ENCODE results near the gene PLCD3.

PLCD3 gene

DNA sequence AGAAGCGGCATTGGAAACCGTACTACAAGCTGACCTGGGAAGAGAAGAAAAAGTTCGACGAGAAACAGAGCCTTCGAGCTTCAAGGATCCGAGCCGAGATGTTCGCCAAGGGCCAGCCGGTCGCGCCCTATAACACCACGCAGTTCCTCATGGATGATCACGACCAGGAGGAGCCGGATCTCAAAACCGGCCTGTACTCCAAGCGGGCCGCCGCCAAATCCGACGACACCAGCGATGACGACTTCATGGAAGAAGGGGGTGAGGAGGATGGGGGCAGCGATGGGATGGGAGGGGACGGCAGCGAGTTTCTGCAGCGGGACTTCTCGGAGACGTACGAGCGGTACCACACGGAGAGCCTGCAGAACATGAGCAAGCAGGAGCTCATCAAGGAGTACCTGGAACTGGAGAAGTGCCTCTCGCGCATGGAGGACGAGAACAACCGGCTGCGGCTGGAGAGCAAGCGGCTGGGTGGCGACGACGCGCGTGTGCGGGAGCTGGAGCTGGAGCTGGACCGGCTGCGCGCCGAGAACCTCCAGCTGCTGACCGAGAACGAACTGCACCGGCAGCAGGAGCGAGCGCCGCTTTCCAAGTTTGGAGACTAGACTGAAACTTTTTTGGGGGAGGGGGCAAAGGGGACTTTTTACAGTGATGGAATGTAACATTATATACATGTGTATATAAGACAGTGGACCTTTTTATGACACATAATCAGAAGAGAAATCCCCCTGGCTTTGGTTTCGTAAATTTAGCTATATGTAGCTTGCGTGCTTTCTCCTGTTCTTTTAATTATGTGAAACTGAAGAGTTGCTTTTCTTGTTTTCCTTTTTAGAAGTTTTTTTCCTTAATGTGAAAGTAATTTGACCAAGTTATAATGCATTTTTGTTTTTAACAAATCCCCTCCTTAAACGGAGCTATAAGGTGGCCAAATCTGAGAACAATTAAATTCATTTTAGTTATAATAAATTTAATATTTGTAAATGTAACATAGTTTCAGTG, 17.7 kb upstream of the PLCD3 start:
- no peak for DNase-seq (ENCODE audit: low read depth)

DNA sequence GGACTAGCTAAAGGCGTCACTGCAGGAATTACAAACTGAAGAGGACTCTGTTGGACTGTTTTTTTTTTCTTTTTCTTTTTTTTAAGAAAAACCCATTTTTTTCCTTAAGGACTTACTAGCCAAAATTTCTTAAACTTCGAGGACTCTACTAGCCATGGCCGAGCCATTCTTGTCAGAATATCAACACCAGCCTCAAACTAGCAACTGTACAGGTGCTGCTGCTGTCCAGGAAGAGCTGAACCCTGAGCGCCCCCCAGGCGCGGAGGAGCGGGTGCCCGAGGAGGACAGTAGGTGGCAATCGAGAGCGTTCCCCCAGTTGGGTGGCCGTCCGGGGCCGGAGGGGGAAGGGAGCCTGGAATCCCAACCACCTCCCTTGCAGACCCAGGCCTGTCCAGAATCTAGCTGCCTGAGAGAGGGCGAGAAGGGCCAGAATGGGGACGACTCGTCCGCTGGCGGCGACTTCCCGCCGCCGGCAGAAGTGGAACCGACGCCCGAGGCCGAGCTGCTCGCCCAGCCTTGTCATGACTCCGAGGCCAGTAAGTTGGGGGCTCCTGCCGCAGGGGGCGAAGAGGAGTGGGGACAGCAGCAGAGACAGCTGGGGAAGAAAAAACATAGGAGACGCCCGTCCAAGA, 16.8 kb upstream of the PLCD3 start:
- DNase-seq (ENCODE audit: low read depth), result no peak

DNA sequence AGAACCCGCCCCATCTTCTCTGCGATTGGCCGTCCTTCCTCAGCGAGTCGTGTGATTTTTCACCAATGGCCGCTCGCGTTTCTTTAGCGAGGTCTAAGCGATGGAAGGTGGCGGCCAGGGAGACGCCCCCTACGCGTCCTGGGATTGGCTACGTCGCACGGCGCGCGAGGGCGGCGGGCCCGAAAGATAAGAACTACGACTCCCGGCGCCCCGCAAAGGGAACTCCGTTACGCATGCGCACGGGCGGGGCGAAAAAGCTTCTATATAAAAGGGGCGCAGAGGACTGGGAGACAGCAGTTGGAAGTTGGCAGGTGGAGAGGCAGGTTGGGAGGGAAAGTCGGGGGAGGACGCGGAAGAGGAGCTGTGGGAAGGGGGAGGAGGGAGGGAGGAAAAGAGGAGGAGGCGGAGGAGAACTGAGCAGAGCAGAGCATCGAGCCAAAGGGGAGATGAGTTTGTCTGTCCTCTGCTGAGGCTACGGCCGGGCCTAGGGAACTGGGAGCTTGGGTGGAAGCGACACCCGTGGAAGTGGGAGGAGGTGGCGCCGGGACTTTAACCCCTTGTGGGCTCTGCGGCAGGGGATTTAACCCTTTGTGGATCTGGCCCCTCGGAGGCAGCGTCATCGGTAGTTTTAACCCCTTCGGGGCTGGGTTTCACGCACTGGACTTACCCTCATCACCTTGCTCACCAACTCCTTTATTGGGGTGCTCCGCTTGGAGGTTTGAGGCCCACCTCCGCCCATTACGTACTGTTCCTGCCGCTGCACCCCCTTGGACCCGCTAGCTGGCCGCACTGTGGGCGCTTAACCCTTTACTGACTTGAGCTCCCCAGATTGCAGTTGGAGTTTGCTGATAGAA, 16.1 kb upstream of the PLCD3 start, which contains the start of gene HEXIM1:
Gene HEXIM1 (plus strand): TSS at position 293 of the 854 bp plus-strand sequence. CDS start 716 bp downstream, outside the sequence.
- DNase-seq (ENCODE audit: low read depth), result peak; percentile 97

DNA sequence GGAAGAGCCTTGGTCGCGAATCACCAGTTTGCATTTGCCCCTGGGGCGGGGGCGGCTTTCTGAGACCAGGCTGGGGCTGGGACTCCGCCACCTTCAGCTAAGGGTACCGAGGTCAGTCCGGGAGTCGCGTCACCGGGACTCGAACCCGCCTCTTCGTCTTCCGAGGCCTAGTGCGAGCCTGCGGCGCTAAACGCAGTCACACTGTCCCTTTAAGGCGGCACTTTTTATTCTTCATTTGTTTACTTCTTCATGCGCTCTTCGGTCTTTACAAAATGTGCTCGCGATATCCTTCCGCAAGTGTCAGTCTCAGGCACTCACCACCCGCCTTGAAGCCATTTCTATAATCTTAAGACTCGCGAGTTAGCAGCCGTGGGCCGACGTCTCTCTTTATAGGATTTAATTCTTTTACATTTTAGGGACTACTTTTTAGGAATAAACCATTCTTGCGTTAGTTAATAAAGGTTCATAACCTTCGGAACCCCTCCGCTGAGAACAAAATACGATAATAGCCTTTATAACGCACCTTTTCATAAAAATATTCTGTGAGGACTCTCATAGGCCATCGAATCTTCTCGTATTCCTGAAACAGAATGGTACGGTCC, 15.4 kb upstream of the PLCD3 start:
- DNase-seq (ENCODE audit: low read depth), result no peak

DNA sequence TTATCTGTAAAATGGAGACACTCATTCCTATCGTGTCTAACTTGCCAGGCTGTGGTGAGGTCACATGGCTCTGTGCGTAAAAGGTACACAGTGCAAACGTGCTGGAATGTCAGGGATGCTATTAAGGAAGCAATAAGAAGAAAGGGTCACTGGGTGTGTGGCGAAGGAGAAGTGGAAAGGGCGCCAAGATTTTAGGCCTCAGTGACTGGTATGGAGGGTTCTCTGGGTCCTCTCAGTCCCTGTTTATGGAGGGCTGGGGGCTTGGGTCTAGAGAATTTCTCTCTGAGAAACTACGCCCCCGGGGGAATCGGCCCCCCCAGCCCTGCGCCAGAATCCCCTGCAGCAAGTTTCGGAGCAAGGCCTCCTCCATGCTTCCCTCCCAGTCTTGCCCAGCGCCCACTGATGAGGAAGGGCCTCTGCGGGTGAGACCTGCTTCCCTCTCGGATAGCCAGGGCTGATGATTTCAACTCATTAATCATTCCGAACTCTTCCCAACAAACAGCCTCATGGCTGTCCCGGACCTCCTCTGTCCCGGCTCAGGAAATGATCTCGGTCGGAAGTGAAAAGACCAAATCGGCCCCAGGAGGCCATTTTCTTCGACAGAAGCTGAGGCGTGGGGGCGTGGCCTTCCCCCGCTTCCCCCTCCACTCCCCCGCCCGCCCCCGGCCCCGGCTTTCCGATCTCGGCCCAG, 14.7 kb upstream of the PLCD3 start:
- DNase-seq (ENCODE audit: low read depth), result no peak

DNA sequence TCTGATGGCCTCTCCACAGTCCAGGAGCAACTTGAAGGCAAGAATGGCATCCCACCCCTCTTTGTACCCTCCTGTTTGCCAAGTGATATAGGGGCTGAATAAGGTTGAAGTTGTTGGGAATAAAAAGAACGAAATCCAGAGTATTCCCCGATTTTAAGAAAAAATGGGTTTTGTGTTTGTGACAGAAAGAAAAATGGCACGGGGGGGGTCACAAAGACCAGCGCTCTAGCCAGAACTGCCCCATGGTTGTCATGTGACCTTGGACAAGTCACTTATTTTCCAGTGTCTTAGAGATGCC, 14.2 kb upstream of the PLCD3 start:
- DNase-seq (ENCODE audit: low read depth), result no peak

DNA sequence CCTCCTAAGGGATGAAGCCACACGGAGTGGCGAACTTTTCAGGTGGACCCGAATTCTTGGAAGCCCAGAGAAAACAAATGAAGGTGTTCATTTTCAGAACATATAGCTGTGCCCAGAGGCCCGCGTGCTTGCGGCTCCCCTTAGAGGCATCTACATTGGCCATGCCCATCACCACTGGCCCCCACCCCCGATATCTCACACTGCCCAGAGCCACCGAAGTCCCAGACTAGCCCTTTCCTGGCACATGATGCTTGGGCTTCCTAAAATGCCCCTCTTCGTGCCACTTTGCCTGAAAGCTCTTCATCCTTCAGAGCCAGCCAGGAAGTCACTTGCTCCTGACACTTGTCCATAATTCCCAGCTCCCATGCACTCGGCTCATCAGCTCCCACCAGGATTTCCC, 13.9 kb upstream of the PLCD3 start:
- no peak for DNase-seq (ENCODE audit: low read depth)

DNA sequence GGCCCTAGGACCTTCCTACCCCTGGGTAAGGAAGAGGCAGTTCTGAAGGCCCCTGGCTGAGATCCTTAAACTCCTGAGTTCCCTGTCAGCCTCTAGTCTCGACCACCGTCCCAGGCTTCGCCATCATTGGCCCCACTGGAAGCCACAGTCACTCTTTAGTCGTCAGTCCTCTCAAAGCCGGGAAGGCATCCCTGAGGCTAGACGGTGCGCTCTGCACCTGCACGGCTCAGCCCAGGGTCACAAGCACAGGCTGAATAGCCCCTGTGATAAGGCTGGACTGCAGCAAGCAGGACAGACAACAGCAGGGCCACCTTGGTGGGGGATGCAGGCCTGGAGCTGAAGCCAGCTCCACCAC, 12.7 kb upstream of the PLCD3 start:
- no peak for DNase-seq (ENCODE audit: low read depth)

DNA sequence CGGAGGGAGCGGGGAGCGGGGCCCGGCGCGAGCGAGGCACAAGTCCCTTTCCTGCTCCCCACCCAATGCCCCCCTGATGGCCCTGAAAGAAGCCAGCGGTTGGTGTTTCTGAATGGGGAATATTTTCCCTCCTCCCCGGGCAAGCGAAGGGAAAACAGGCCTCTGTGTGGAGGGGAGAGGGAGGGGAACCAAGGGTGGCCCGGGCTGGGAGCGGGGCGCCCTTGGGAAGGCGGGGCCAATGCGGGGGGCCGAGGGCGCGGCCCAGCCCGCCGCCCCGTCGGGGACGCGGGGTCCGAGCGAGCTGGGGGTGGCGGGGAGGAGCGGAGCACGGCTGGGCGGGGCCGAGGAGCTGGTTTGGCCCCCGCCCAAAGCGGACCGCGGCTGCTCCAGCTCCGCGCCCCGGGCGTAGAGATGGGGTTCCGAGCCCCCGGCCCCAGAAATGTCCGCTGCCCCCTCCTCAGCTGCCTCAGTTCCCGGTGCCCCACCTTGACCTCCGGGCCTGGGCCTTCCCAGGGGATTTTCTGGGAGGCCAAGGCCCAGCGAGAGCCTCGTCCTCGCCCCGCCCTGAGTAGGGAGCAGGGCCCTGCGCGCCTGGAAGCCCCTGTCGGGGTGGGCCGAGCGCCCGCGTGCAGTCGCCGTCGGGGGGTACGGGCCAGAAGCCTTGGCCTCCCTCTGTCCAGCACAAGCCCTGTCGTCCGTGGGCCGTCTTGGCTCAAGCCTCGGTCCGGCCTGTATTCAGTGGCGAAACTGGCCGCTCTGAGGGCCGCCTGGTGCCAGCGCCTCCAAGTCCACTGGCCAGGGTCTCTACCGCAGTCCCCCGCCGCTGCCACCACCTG, 12.1 kb upstream of the PLCD3 start:
- no peak for DNase-seq (ENCODE audit: low read depth)

DNA sequence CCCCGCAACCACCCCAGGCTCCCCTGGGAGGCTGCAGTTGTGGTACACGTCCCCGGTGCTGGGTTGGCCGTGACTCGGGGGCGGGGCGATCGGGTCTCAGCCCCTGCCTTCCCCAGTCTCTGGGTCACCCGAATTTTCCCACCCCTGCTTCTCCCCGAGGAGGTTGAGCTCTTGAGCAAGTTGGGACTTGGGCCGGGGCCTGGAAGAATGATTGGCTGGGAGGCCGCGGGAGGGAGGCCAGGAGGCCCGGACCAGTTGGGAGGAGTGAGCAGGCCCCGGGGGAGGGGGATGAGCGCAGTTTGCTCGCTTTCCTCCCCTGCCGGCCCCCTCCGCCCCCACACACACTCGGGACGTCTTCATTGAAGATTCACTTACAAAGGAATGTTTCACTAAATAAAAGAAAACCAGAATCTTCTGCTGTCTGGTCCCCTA, 11.5 kb upstream of the PLCD3 start:
- no peak for DNase-seq (ENCODE audit: low read depth)

DNA sequence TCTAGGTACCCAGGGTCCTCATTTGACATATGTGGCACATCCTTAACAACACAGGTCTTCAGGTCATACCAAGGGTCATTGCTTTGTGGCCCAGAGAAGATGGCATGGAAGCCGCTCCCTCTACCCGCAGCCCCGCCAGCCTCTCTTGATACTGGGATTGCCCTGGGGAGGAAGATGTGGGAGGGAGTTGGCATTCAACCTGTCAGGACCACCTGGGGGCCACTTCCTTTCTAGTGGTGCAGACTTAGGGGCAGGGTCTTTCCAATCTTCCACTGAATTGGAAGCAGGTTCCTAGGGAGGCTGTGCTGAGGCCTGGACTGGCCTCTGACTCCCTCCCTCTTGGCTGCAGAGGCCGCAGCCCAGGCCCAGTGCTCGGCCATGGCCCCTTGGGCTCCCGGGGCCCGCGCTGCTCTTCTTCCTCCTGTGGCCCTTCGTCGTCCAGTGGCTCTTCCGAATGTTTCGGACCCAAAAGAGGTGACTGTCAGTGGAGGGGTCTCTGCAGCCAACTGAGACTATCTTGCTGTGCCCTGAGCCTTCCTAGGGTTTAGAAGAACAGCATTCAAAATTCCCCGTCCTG, 10.9 kb upstream of the PLCD3 start:
- no peak for DNase-seq (ENCODE audit: low read depth)

DNA sequence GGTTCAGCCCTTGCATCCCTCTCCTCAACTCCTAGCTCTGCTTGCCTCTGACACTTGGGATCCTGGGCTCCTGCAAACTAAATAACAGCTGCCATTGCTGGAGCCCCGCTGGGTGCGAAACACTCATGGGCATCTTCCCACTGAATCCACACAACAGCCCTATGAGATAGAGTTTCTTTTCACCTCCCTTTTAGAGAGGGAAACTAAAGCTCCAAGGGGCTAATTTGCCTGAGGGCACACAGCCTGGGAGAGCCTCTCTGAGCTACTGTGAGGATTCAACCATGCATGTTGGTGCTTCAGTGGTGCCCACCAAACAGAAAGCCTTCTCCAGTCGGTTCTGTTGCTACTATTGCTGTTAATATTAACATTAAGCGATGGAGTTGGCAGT, 7.2 kb upstream of the PLCD3 start:
- no peak for DNase-seq (ENCODE audit: low read depth)

DNA sequence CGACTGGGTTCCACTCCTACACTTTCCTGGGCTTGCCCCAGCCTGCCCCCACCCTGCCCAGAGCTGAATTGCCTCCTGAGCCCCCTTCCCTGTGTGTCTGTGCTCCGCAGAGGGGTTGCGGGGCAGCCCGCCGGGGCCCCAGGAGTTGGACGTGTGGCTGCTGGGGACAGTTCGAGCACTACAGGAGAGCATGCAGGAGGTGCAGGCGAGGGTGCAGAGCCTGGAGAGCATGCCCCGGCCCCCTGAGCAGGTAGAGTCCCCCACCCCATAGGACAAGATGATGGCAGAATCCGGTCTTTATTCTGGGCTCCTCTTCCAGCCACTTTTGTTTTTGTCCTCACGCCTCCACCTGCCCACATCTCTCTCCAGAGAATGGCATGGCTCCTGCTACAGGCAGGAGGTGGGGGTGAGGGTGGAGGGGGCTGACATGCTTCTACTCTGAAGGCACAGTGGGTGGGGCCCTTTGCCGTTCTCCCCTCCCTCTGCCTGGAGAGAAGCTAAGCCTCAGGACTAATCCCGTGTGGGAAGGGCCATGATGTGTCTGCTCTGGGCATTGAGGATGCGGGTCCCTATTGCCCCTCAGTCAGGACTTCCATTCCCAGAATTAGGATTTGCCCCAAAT, 6.7 kb upstream of the PLCD3 start:
- no peak for DNase-seq (ENCODE audit: low read depth)

DNA sequence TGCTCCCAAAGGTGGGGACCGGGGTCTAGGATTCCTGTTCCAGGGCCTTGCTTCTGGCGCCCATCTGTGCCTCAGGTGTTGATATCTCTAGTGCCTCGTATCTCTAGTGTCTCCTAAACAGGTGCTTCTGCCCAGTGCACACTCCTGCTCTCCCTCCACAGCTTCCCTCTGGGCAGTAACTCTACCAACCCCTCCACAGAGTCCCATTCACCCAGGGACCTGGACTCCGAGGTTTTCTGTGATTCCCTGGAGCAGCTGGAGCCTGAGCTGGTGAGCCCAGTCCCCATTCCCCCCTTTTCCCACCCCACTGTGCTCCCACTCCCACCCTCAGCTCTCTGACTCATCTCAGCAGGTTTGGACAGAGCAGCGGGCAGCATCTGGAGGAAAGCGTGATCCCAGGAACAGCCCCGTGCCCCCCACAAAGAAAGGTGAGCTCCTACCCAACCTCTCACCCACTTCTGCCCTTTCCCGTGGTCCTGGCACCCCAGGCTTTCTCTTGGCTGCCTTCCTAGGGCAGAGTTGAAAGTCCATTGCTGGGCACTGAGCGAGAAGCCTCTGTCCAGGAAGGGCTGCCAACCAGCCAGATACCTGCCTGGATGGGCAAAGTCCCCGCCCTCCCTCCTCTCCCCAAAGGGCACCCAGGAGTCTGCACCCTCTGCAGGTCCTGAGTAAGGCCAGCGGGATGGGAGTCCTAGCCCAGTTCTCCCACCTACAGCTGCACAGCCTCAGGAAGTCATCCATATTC, 5.4 kb upstream of the PLCD3 start:
- no peak for DNase-seq (ENCODE audit: low read depth)

DNA sequence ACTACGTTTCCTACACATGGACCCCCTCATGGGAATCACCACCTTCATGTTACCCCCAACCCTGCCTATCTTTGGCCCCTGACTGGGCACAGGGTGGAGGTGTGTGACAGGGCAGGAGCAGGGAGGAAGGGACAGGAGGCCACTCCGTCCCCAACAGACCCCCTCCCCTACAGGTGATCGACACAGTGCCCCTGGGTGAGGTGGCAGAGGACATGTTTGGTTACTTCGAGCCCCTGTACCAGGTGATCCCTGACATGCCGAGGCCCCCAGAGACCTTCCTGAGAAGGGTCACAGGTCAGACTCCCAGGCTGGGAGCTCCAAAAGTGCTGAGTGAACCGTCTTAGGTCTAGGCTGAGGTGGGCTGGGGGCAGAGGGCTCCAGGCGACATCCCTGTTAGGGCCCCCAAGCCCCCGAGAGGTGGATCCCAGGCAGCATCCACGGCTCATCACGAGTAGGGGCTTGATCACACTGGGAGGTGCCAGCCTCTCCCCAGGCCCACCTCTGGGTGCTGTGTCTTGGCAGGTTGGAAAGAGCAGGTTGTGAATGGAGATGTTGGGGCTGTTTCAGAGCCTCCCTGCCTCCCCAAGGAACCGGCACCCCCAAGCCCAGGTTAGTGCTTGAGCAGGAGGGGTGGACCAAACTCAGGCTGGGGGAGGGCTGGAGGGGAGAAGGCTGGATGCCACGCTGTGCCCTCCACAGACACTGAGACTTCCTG, 4.7 kb upstream of the PLCD3 start:
- no peak for DNase-seq (ENCODE audit: low read depth)

DNA sequence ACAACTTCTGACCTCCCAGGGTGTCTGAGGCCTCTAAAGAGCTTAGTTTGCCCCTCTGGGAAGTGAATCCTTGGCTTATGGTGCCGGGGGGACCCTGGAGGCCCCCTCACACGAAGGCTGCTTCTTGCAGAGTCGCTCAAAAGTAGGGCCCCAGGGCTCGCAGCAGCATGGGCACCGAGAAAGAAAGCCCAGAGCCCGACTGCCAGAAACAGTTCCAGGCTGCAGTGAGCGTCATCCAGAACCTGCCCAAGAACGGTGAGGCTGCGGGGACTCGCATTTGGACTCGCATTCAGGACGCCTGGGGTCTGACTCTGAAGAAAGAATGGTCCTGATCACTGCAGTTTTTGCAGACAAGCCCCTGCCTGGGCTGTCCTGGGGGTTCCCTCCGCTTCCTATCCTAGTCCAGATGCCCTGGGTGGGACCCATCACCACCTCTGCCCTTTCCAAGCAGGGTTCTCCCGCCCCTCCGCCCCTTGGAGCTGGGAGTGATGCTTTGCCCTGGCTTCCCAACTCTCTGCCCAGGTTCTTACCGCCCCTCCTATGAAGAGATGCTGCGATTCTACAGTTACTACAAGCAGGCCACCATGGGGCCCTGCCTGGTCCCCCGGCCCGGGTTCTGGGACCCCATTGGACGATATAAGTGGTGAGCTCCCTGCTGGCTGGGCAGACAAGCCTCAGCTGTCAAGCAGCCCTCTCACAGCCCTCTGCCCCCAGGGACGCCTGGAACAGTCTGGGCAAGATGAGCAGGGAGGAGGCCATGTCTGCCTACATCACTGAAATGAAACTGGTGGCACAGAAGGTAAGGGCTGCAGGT, 3.9 kb upstream of the PLCD3 start:
- DNase-seq (ENCODE audit: low read depth), result no peak

DNA sequence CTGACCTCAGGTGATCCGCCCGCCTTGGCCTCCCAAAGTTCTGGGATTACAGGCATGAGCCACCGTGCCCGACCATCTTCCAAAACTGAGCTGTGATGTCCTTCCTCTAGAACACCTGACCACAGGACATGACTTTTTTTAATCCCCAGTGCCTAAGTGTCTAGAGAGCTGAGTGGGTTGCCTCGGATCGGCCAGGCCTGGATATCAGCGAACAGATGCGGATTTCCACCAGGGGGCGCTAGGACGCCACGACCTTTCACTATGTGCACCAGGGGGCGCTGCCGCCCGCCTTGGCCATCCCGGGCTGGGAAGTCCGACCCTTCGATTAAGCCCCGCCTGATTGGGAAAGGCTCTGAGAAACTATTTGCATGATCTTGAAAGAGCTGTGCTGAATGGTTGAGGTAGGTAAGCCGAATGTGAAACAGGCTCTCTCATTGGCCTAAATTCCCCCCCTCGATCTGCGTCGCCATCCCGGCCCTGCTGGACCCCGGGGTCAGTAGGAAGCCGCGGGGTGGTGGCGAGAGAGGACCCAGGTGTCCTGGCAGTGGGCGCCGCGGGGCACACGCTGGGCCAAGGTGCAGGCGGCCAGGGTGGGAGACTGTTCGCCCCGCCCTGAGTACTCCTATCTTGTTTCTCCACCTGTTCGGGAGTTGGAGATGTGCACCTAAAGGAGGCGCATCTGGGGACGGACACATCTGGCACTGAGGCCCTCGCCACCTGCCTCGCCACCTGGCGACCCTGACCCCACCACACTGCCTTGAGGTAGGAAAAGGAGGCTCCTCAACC, 3.1 kb upstream of the PLCD3 start, which contains the start of gene ACBD4:
Gene ACBD4 (plus strand): TSS at position 496 of the 786 bp plus-strand sequence. CDS start 458 bp downstream, outside the sequence.
- DNase-seq (ENCODE audit: low read depth), result peak; percentile 83
